Measurements from ENCODE around the gene RPTOR.
A peak's percentile ranks its signal among the peaks of the same experiment; 100 is the strongest.

Gene RPTOR

DNA sequence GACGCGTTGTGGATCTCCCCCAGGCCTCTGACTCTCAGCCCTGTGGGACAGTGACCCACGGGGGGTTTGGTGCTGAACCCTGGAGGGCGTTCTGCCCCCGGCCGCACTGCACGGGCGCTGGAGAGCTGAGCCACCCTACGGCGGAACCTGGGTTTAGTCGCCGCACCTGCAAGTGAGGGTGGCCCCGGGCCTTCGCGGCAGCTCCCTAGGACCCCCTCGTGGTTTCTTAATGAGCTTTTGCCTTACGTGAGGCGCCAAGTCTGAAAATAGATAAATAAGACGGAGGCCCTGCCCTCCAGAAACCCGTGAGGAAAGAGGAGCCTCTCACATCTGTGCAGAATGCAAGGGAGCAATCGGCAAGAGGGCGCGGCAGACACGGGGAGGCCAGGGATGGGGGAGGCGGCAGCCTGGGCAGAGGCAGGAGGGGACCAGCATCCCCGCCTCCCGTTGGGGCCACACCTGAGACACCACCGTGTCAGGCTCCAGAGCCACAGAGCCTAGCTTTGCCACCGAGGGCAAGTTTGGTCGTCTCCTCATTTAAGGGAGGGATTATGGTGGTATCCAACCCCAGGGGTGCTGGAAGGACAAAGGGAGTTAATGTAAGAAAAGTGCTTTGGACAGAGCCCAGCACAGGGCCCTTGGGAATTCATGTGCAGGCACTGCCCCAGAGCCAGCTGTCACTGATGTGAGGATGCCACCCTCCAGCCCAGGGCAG is 293.8 kb downstream of the RPTOR start:
- no peak for DNase-seq (ENCODE audit: low read depth in 2 of 2, low spot score in 1 of 2)

DNA sequence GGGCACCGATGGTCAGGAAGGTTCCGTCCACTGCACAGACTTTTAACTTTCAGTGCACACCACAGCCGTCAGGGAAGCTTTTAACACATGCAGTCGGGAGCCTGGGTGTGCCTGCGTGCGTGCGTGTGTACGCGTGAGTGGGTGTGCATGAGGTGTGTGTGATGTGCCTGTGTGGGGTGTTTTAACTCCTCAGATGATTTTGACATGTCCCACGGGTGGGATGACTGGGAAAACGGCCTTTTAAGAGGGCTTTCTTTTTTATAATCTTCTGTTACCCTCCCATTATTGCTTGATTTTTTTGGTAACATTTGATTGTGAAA is 294.3 kb downstream of the RPTOR start:
- DNase-seq (ENCODE audit: low read depth in 2 of 2, low spot score in 1 of 2), result no peak

DNA sequence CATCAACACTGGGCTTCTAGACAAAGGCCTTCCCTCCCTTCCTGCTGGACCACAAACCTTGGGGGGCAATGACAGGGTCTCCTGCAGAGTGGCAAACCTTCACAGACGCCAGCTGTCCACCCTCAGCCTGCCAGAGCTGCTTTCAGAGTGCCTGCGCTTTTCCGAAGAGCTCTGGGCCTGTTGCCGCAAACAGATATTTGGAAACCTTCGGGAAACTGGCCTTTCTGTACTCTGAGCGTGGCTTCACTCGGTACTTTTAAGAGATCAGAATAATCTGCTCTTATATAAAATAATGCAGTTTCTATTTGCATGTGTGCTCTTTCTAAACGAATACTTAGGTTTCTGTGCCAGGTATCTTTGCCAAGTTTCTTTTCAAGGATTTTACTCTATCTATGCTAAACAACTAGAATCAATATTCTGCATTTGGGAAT is 294.9 kb downstream of the RPTOR start:
- no peak for DNase-seq (ENCODE audit: low read depth in 2 of 2, low spot score in 1 of 2)

DNA sequence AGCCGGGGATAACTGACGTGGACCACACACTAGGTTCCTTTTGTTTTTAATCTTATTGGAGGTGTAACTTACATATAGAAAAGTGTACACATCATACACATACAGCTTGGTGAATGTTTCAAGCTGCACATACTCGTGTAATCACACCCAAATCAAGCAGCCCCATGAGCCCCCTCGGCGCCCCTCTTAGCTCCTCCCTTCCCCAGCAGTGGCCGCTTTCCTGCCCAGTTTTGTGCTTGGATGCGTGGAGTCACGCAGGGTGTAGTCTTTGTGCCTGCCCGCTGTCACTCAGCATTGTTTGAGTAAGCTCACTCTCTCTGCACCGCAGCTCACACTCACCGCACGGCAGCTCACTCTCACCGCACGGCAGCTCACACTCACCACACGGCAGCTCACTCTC is 295.3 kb downstream of the RPTOR start:
- no peak for DNase-seq (ENCODE audit: low read depth in 2 of 2, low spot score in 1 of 2)

DNA sequence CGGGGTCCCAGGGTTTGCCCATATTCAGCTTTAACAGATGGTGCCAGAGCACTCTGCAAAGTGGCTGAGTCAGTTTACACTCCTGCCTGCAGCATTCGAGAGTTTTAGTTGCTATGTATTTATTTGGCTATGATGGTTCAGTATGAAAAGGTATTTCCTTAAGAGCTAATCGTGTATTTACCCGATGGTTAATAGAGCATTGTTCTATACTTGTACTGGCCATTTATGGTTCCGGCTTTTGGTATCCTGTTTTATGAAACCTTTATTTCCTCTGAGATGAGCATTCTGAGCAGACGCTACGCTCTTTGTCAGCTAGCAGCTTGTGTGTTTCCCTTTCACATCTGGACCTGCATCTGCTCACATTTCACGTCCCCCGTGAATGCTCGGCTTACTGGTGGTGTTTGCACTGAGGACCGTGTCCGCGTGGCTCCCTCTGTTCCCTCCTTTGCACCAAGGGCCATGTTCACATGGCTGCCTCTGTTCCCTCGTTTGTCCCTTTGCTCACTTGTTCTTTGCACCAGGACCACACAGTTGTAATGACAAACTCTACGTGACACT is 297.9 kb downstream of the RPTOR start:
- no peak for DNase-seq (ENCODE audit: low read depth in 2 of 2, low spot score in 1 of 2)

DNA sequence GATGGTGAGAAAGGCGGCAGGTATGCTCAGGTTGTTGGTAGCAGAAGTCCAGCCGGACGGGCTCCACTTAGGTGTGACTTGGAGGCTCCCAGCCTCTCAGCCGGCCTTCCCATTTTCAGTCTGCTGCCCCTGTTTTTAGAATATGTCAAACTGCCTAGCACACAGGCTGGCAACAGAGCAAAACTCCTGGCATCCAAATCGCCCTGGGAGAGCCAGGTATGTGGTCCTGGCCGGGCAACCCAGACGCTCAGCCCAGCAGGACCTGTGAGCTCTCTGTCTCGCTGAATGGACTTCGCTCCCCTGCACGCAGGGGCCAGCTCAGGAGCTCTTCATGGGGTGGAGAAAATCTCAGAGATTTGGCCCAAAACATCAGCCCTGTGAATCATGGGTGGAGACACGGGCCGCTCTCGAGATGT is 299.1 kb downstream of the RPTOR start:
- DNase-seq (ENCODE audit: low read depth in 2 of 2, low spot score in 1 of 2), result no peak

DNA sequence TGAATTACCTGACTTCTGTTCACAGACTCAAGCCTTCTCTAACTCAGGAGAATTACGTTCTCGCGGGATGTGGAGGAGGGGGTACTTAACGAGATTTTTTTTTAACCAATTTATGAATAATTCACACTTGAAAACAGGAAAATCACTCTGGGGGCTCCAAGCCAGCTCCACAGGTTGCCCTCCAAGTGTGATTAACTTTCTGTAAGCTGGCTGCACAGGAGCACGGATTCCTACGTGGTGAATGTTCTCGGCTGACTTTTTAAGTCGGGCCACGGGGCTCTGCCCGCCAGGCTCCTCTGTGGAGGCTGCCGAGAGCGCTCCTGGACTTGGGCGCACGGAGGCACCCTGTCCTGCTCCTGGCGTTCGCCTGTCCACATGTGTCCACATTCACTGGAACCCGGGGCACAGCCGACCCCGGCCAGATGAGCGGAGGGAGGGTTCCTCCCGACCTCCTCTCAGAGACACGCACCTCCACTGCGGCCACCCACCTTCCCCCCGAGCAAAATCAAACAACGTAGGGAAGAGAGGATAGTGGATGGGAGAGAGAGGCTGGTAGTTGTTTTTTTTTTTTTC is 299.9 kb downstream of the RPTOR start:
- no peak for DNase-seq (ENCODE audit: low read depth in 2 of 2, low spot score in 1 of 2)

DNA sequence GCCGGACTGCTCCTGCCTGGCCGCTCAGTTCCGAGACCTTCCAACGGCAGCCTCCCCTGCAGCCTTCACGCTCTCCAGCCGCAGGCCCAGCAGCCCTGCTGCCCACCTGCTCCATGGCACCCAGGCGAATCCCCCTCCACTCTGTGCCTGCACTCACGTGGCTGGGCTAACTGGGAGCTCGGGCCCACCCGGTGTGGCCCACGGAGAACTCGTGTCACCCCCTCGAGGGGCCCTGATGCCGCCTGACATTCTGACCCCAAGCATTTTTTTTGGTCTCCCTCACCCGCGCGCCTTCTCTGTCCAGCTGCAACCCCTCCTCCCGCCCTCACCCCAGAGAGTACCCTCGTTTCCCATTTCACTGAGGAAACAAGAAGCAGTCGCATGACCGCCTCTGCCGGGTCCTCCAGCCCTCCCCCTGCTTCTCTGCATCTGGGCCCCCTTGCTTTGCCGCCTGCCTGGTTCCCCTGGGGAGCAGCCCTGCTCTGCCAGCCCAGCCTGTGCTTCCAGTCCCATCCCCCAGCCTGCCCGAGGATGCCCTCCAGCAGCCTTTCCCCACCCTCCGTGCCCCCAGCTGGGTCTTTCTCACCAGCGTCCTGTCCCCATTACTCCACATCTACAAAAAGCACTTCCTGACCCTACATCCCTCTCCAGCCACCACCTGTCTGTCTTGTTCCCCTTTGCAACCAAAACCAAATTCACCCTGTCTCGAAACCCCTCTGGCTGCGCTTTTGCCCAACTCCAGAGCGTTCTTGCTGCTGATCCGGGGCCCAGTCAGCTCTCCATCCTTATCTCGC is 300.6 kb downstream of the RPTOR start:
- DNase-seq (ENCODE audit: low read depth in 2 of 2, low spot score in 1 of 2), result no peak

DNA sequence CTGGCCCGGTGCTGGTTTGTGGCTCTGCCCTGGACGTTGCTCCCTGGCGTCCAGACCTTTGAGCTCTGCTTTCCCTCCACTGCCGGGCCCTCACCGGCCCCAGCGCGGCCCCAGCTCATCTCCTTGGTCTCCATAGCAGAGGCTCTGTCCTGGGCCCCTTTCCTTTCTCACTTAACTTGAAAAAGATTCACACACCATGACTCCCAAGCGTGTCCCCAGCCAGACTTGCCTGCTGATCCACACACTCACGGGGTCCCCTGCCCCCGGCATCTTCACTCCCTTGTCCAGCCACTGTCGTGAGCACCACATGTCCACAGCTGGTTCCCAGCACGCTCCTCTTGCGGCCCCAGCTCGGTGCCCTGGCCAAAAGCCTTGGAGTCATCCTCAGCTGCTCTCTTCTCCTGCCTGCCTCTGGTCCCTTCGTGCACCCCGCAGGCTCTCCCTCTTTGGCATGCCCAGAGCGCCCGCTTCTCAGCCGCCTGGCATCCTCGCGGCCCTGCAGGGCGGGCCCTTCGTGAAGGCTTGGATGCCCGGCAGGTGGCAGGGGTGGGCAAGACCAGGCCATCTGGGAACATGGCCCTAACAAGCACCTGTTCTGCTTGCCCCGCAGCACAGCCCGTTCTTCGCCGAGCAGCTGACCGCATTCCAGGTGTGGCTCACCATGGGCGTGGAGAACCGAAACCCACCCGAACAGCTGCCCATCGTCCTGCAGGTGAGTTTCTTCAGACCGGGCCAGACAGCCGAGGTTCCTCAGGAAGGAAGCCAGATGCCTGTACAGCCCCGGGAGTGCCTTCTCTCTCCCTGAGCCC is 301.4 kb downstream of the RPTOR start:
- DNase-seq (ENCODE audit: low read depth in 2 of 2, low spot score in 1 of 2), result no peak

DNA sequence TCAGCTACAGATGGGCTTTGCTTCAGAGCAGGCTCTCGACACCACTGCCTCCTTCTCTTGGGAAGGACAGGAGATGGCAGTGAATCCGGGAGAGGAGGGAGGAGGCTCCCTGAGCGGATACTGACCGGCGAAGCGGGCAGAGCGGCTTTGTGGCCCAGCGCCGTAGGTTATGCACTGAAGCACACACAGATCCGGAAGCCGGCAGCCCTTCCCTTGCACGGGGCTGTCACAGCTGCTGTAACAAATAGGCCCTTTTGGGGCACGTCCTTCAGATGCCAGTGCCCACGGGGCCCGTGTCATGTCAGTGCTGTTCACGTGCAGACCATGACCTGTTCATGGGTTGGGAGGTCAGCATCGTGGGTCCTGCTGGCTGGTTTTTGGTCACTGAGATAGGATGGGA is 302.3 kb downstream of the RPTOR start:
- no peak for DNase-seq (ENCODE audit: low read depth in 2 of 2, low spot score in 1 of 2)

DNA sequence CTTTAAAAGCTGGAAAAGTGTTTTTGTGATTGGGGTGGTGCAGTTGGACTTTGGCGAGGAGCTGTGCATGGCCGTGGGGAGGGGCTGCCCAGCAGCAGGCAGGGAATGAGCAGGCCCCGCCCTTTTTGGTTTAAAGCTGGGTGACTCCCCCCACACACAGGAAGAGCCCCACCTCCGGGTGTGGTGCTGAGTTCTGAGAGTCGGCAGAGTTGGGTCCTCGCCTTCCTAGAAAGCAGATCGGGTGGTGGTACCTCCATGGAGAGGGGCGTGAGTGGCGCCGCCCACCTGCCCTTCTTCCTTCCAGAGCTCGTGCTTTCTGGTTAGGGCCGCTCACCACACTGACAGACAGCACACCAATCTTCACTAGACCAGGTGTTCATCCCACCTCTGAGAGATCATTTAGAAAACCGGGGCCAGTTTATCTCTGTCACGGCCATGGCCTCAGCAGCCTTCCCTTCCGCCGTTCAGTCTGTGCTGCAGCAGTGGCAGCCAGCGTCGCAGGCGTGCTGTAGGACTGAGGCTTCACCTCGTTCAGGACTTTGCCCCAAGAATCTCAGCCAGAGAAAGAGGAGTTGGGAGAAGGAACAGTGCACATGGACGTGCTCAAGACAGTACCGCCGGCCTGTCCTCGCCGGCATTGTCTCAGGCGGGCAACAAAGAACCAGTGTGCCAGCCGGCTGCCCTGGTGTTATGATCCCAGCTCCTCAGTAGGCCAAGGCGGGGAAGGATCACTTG is 303.0 kb downstream of the RPTOR start:
- DNase-seq (ENCODE audit: low read depth in 2 of 2, low spot score in 1 of 2), result peak; percentile 20 to 40

DNA sequence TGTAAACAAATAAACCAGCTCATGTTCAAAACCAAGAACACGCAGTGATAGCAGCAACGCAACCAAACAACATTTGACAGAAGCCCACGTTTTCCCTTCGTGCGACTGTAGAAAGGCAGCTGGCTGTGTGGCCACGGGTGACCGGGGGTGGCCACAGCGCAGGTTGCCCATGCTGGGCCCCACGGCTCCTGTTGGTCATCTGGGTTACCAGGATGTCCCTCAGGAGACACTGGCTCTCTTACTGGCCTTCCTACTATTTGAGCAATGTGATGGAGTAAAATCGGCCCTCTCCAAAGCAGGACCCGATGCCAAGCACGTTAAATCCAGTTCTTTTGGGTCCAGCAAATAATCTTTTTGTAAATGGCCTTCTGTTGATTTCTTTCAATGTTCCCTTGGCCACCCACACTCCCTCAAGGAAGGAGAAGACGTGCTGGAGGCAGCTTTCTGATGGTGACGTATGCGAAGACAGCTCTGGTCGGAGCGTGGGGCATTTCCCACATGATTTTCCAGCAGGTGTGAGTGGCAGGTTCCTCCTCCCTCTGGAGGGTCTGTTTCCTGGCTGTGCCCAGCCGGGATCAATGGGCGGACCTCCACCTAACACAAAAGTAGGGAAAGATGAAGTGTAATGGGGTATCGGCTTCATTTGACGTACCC is 303.9 kb downstream of the RPTOR start:
- DNase-seq (ENCODE audit: low read depth in 2 of 2, low spot score in 1 of 2), result no peak

DNA sequence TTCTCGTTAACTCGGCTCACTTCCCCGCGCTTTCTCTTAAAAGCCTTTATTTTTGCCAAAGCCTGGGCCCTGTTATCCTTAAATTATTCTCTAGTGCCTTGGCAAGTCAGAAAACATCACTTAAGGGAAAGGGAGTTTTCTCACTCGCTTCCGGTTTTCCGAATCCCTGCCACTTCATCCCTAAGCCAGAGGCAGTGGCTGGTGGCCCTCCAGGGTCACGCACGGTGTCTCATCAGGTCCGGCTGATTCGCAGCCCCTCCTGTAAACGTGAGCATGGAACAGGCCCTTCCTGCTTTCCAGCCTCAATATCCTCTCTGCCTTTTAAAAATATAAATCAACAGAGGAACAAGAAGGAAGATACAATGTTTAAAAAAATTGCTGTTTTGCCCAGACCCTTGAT is 304.5 kb downstream of the RPTOR start:
- no peak for DNase-seq (ENCODE audit: low read depth in 2 of 2, low spot score in 1 of 2)

DNA sequence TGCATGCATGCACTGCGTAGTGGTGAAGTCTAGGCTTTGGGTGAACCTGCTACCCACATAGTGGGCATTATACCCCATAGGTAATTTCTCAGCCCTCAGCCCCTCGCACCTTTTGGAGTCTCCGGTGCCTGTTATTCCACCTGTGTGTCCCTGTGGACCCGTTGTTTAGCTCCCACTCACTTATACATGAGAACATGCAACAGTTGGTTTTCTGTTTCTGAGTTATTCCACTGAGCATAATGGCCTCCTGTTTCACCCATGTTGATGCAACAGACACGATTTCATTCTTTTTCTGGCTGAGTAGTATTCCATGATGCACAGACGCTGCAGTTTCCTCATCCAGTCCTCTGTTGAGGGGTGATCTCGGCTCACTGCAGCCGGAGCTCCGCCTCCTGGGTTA is 305.5 kb downstream of the RPTOR start:
- no peak for DNase-seq (ENCODE audit: low read depth in 2 of 2, low spot score in 1 of 2)

DNA sequence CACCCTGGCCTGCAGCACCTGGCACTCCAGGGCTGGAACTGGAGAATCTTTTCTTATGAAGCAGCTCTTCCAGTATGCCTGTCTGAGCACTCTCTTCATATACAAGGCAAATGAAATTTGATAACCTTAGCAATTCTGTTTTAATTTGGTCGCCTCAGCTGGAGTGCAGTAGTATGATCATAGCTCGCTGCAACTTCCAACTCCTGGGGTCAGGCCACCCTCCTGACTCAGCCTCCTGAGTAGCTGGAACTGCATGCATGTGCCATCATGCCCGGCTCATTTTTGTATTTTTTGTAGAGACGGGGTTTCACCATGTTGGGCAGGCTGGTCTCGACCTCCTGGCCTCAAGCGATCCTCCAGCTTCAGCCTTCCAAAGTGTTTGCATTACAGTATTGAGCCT is 306.2 kb downstream of the RPTOR start:
- no peak for DNase-seq (ENCODE audit: low read depth in 2 of 2, low spot score in 1 of 2)

DNA sequence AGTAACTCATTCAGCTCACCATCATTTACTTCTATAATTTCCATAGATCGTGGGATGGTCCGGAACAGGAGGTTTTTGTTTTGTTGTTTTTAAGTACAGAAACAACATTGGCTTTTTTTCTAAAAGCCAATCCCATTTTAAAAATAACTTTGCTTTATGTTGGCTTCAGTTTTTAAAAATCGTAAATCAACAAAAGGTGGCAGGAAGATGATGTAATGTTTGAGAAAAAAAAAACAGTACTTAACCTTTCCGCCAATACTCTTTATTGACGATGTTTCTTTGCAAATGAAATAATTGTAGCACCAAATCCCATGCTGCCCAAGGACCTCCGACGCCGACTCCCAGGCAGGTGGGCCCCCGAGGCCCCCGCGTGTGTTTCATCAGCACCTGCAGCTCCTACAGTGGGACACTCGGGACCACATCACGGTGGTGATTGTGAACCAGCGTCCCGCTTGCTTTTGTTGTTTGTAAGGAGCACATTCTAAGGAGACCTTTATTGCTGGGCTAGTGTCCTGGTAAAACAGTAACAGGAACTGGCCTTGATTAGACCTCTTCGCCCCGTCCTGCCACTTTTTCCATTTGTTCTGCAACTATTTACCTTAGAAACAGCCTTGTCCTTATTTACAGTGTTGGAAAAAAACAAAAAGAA is 306.8 kb downstream of the RPTOR start:
- no peak for DNase-seq (ENCODE audit: low read depth in 2 of 2, low spot score in 1 of 2)

DNA sequence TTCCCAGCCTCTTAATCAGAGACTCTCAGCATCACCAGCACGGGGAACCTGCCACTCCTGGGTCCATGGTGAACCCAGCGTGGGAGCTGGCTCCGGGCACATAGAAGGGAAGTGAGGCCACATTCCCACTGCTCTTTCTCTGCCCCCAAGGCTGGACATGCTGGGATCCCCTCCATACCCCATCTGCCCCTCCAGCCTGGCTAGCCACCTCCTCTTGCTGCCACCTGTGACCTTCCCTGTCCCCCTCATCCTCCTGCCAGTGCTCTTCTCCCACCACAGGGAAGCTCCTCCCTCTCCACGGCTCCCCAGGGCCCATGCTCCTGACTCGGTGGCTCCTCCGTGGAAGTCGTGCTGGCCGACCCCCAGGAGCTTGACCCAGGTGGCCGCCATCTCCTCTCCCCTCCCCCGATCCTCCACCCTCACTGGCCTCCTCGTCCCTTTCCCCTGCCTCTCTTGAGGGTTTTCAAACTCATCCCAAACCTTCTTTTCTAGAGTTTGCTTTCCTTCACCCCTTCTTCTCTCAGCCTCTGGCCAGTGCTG is 307.9 kb downstream of the RPTOR start:
- DNase-seq (ENCODE audit: low read depth in 2 of 2, low spot score in 1 of 2), result no peak

DNA sequence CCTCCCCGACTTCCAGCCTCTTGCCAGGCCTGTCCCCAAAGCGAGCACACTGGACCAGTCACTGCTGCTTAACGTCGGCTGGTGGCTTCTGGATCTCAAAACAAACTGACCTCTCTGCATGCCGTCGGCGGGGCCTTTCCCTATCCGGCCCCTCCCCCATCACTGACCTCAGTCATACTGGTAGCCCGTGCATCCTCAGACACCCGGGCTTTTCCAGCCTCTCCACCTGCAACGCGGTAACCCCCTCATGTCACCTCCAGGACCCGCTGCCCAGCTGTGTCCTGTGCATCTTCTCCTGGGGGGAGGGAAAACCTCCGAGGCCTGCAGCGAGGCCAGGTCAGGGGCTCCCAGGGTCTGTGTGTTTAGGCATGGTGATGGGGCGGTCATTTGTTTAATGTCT is 308.4 kb downstream of the RPTOR start:
- no peak for DNase-seq (ENCODE audit: low read depth in 2 of 2, low spot score in 1 of 2)

DNA sequence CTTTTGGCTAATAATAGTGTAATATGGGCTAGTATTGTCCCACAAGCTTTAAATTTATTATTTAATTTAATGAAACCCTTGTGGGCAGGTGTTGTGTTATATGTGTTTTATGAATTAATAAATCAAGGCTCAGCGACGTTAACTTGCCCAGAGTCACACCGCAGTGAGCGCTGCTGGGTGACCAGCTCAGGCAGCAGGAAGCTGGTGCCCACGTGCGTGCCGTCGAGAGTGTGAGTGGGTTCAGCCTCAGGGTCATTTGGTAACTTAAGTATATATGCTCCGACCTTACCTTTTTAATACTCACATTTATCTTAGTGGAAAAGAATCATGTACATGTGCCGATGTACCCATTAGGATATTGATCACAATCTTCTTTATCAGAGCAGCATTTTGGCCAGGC is 309.6 kb downstream of the RPTOR start:
- no peak for DNase-seq (ENCODE audit: low read depth in 2 of 2, low spot score in 1 of 2)
